GM21825 (cell line): Measurements from ENCODE around the gene TRAPPC11.
A peak's percentile ranks its signal among the peaks of the same experiment; 100 is the strongest.
"Not testable (repeated sequence)": the region's sequence is repeated elsewhere in the genome, so short reads cannot be mapped to it uniquely, and the experiment has no call there.

Source experiments
- ATAC-seq: cut with Tn5 transposase; IDR thresholded peaks from one replicate; pipeline ENCODE4 v1.9.1; 2021; ENCODE audit warnings: mild to moderate bottlenecking, moderate library complexity; ENCODE audit not compliant: unreplicated experiment

The TRAPPC11 gene

GRCh38 chr4:183659029-183659871 lies at the start of gene TRAPPC11, which contains the start of gene RWDD4:
TRAPPC11 (plus strand) TSS chr4:183659293; CDS start chr4:183663868, 4,575 bp downstream.
RWDD4 (minus strand) TSS chr4:183659185; CDS start chr4:183658952, 233 bp downstream.
- ATAC-seq = peak; percentile 99

- ATAC-seq = no peak
These were observed 49.1 kb upstream of the TRAPPC11 start for GRCh38 chr4:183610033-183610432.

- ATAC-seq = no peak
These were observed 48.5 kb upstream of the TRAPPC11 start for GRCh38 chr4:183610613-183611012.

DNA sequence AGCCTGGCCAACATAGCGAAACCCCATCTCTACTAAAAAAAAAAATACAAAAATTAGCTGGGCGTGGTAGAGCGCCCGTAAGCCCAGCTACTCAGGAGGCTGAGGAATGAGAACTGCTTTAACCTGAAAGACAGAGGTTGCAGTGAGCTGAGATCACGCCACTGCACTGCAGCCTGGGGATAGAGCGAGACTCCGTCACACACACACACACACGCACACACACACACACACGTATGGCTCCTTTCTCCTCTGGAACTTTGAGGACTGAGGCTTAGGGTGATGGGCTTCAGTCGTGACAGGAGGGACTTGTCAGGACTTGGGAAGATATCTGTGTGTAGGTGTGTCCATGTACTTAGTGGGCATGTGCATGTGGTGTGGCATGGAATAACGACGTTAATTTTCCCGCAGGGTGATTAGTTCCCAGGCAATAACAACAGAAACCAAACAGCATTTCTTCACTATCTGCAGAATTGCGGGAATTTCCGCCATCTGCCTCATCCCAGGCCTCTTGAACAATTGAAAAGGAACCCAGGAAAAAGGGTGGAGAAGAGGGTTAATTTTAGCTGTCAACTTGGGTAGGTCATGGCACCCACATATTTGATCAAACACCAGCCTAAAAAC lies 47.8 kb upstream of the TRAPPC11 start:
- no peak for ATAC-seq

- no peak for ATAC-seq
These were observed 46.5 kb upstream of the TRAPPC11 start for GRCh38 chr4:183612329-183613250.

DNA sequence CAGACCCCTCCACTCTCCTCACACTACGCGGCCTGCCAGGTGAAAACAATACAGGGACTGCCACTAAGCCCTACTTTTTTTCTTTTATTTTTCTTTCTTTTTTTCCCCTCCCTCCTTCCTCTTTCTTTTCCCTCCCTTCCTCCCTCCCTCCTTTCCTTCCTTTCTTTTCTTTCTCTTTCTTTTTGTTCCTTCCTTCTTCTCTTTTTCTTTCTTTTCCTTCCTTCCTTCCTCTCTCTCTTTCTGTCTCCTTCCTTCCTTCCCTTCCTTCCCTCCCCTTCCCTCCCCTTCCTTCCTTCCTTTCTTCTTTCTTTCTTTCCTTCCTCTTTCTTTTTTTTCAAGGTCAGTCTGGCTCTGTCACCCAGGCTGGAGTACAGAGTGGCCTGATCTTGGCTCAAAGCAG lies 42.0 kb upstream of the TRAPPC11 start:
- ATAC-seq = no peak

DNA sequence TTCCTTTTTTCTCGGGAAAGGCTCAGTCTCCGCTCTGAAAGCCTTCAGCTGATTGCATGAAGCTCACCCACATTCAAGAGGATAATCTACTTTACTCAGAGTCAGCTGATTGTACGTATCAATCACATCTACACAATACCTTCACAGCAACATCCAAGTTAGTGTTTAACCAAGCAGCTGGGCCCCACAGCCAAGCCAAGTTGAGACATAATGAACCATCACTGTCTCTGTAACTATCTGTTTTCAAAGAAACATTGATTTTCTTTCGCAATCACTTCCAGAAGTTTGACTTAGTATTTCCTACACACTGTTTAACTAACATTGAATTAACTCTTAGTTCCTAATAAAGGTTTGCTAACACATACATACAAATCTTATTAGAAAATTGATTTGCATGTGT lies 40.4 kb upstream of the TRAPPC11 start:
- ATAC-seq = no peak

DNA sequence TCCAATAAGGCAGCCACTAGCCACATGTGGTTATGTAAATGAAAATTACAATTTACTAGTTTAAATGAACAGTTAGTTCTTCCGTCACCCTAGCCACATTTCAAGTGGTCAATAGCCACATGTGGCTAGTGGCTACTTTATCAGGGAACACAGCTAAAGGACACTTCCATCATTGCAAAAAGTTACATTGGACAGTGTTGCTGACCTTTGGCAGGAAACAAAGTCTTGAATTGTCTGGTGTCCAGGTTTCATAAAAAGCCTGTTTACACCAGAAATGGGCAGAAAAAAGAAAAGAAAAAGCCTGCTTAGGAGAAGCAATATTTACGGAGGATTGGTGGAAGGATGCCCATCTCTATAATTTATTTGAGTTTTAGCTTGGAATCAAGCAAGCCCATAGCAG lies 38.7 kb upstream of the TRAPPC11 start:
- ATAC-seq = no peak

- ATAC-seq = no peak
These were observed 37.2 kb upstream of the TRAPPC11 start for GRCh38 chr4:183621875-183622274.

GRCh38 chr4:183624548-183624947 lies 34.5 kb upstream of the TRAPPC11 start:
- no peak for ATAC-seq

DNA sequence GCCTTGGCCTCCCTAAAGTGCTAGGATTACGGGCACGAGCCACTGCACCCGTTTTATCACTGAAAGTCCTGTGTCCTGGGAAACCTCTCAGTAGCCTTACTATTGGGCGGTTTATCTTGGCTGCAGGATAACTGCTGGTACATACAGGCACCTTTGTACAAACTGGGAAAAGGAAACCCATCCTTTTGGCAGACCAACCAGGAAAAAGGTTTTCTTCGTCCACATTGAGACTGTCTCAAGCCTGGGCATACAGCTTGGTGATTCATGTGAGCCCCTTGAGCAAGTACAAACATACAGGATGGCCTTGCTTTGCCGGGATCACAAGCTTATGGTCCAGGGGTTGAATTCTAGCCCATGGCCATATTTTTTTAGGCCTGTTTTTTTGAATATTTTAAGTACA lies 32.9 kb upstream of the TRAPPC11 start:
- no peak for ATAC-seq

DNA sequence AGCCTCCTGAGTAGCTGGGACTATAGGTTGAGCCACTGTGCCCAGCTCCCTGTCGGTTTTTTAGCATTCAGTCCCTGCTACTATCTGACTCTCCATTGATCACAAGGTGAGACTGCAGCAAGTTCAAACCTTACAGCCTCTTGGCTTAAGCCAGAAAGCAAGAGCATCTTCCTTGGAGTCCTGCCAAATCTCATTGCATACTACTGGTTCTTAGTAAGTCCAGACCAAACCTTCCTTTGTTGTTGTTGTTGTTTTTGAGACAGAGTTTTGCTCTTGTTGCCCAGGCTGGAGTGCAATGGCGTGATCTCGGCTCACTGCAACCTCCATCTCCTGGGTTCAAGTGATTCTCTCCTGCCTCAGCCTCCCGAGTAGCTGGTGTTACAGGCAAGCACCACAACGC lies 31.8 kb upstream of the TRAPPC11 start:
- not testable (repeated sequence) for ATAC-seq

- ATAC-seq = no peak
These were observed 31.0 kb upstream of the TRAPPC11 start for GRCh38 chr4:183627979-183628588.

DNA sequence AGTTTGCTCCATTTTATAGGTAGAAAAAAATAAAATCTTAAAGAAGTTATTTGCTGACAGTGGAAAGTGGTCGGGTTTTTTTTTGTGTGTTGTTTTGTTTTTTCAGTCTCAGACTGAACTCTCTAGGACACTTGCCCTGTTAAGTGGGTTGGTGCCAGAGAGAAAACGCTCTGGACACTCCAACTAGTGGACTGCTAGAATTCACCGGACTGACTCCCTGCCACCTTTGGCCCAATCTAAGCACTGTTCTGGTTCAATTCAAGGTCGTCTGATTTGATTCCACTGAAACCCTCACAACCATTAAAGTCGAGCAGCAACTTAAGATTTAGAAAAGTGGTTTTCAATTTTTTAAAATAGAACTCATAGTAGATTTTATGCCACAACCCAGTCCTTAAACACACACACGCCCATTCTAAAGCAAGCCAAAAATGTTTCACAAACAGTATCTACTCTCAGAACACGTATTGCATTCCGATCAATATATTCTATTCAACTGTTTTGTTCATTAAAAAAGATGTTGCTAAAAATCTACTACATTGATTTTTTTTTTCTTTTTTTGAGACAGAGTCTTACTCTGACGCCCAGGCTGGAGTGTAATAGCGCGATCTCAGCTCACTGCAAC lies 27.4 kb upstream of the TRAPPC11 start:
- no peak for ATAC-seq

GRCh38 chr4:183632689-183633088 lies 26.4 kb upstream of the TRAPPC11 start:
- no peak for ATAC-seq

- ATAC-seq = no peak
These were observed 25.4 kb upstream of the TRAPPC11 start for GRCh38 chr4:183633476-183634400.

- ATAC-seq = no peak
These were observed 23.8 kb upstream of the TRAPPC11 start for GRCh38 chr4:183635321-183635720.

DNA sequence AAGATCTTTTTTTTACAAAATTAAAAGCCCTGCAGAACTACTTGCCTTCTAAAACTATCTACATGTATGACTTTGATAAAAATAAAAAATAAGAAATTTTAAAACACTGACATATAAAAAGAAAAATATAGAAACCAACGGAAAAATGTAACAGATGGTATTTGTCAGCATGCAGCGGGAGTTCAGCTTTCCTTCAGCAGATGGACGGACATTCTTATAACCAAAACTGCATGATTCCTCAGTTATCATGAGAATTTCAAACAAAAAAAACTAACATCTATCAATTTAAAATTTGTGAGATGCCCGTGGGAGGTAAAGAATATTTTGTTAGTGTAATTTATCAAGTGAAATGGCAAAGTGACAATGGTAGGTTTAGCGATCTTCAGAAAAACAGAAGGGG lies 23.4 kb upstream of the TRAPPC11 start:
- no peak for ATAC-seq

- no peak for ATAC-seq
These were observed 22.6 kb upstream of the TRAPPC11 start for GRCh38 chr4:183636503-183636902.
